ENCODE data around the gene CELSR3. TPM values are rescaled to one million over a fixed set of nuclear protein-coding genes. Genes with fewer than 3 reads are reported as not detected.

The CELSR3 gene
- total and polyA plus RNA-seq, 2 of the 4 experiments (the other 2 are of a cell fraction): 0.18 to 0.63 TPM

DNA sequence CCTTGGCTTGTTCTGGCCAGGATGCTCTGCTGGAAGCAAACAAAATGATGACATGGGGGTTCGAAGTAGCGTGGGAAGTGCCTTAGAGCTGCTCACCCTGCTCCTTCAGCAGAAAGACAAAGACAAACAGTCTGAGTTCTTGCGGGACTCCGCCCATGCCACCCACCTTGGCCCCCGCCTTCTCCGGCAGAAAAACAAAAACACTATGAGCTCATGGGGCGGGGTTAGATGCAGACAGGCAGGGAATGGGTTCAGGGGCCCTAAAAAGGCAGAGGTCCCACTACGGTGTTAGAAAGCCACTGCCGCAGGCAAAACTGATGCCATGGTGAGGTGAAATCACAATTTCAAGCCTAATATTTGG is 32.7 kb upstream of the CELSR3 start:
- Histone ChIP-seq H3K36me3 (ENCODE audit: control insufficient read depth, insufficient read depth, low read length) (peaks cover 51% of the 10 kb centered on the region), H3K9me3 (ENCODE audit: control insufficient read depth, insufficient read depth, low read length) (no peaks in the 10 kb centered on the region), H3K4me2 (ENCODE audit: low read depth, low read length) (peak overlapping the region; percentile 46), H2BK20ac (ENCODE audit: low read depth, low read length) (peak overlapping the region; percentile 10; the same call in 1 of the 2 replicates), H2BK120ac (ENCODE audit: low read depth, low read length) (peak overlapping the region; percentile 49), H3K9ac (ENCODE audit: low read depth, low read length) (peak overlapping the region; percentile 0; the same call in 1 of the 2 replicates), H3K79me1 (ENCODE audit: low read depth in 1 of 2, low read length in 2 of 2) (peaks cover 39 to 80% of the 10 kb centered on the region in 2 experiments), H4K8ac (ENCODE audit: low read depth in 2 of 2, low read length in 2 of 2) (peak overlapping the region; percentile 10 to 75; a peak in 3 of 4 replicates), H3K27me3 (ENCODE audit: control insufficient read depth, insufficient read depth, low read length) (no peaks in the 10 kb centered on the region), H3K4ac (ENCODE audit: low read depth, low read length) (peak overlapping the region; percentile 53), H2AFZ (replicated peaks; ENCODE audit: low read length, poor library complexity) (peak overlapping the region; percentile 80), H4K20me1 (ENCODE audit: insufficient read depth, low read length) (peaks cover 77% of the 10 kb centered on the region), H4K5ac (ENCODE audit: low read depth, low read length) (peak overlapping the region; percentile 14; the same call in 1 of the 2 replicates), H3K4me1 (ENCODE audit: control insufficient read depth, insufficient read depth, low read length) (peaks cover 26% of the 10 kb centered on the region), H3K56ac (ENCODE audit: extremely low read depth, insufficient read depth, low read length) (peak overlapping the region; percentile 27; the same call in 1 of the 2 replicates), H3K14ac (replicated peaks; ENCODE audit: low read depth, low read length) (peak overlapping the region; percentile 83), H3K4me3 (ENCODE audit: insufficient read depth, low read depth, low read length) (no peak overlapping the region), H3K27ac (ENCODE audit: insufficient read depth, low read length) (peak overlapping the region; percentile 61), H2BK5ac (ENCODE audit: low read depth, low read length, poor library complexity, severe bottlenecking) (peak overlapping the region; percentile 69), H4K91ac (ENCODE audit: insufficient read depth, low read depth, low read length) (peak overlapping the region; percentile 74), H3K9me1 (ENCODE audit: insufficient read depth, low read length) (peaks cover 27% of the 10 kb centered on the region), H3K23ac (ENCODE audit: low read depth, low read length) (peak overlapping the region; percentile 20), H2AK9ac (replicated peaks; ENCODE audit: low read depth, low read length, poor library complexity) (peak overlapping the region; percentile 96), H2AK5ac (ENCODE audit: low read depth, low read length) (peak overlapping the region; percentile 95), H2BK15ac (ENCODE audit: low read depth, low read length) (0 out of 3 replicates have a peak overlapping the region, but pooled peaks have one; percentile 85), H3K18ac (ENCODE audit: low read depth, low read length) (no peak overlapping the region)
- ChIA-PET POLR2A (ENCODE audit: unreplicated experiment) (no interaction called here), CTCF (interaction anchor here (2.5 kb wide), 1 partner anchor 44 kb away, joined by 7 read pairs; no protein-coding TSS in a partner anchor)
- dilution Hi-C loops (cut with HindIII; ENCODE audit: low sequenced_read_pairs, unreplicated experiment): no loop called here
- ATAC-seq (ENCODE audit: low read depth) (peak; percentile 7), DNase-seq (peak; percentile 45)
- no peak for TF ChIP-seq MXI1 (IDR thresholded peaks at IDR 0.05; ENCODE audit: borderline replicate concordance, low read depth, low read length)
- no peak for TF ChIP-seq USF2 (IDR thresholded peaks at IDR 0.05; ENCODE audit: low read depth, low read length)
- no peak for TF ChIP-seq RAD21 (IDR thresholded peaks at IDR 0.05; ENCODE audit: low read length)
- TF ChIP-seq SMC3 (IDR thresholded peaks at IDR 0.05; ENCODE audit: low read depth, low read length): no peak
- no peak for TF ChIP-seq RCOR1 (IDR thresholded peaks at IDR 0.05; ENCODE audit: insufficient replicate concordance, low read length)
- TF ChIP-seq MAFK (IDR thresholded peaks at IDR 0.05; ENCODE audit: low read depth, low read length): no peak
- no peak for TF ChIP-seq NFE2L2 (IDR thresholded peaks at IDR 0.05; ENCODE audit: low read depth, low read length)
- no peak for TF ChIP-seq POLR2A (IDR thresholded peaks at IDR 0.05; ENCODE audit: low read depth, low read length)
- TF ChIP-seq MAZ (IDR thresholded peaks at IDR 0.05; ENCODE audit: borderline replicate concordance, low read depth, low read length): no peak
- no peak for TF ChIP-seq CHD1 (IDR thresholded peaks at IDR 0.05; ENCODE audit: low read depth, low read length)
- TF ChIP-seq BHLHE40 (IDR thresholded peaks at IDR 0.05; ENCODE audit: low read depth, low read length): no peak
- in situ Hi-C loops (cut with MboI; ENCODE audit: low sequenced_read_pairs): no loop called here
- intact Hi-C loops (cut with micrococcal nuclease): no loop called here
- no TSS peak for BruUV-seq (replicated peaks)
- 65% methylated on average over 4 of the region's 9 CpGs; no CpG with 5 or more reads in 1 of the 2 experiments for WGBS, 2 experiments (ENCODE audit: extremely low coverage in 2 of 2, insufficient read length in 1 of 2)
